Spleen (tissue), 11 donors: Measurements from ENCODE around the gene PEX11A. TPM values are rescaled to one million over a fixed set of nuclear protein-coding genes. Genes with fewer than 3 reads are reported as not detected.

Experiments used
- DNase-seq: peaks from one replicate; pipeline ENCODE4 v3.0.0-alpha.2; 2020
- H3K27ac ChIP-seq, 8 donors: fragments of 200-600 bp; sonication (generic) in 7 of 8; 1 replicate in 4 of 8; 2 replicates in 4 of 8; pipeline versions ENCODE4 v1.5.0 to v1.8.0; 2016 to 2021; ENCODE audit warnings: inconsistent platforms in 4 of 8, mild to moderate bottlenecking in 4 of 8, moderate library complexity in 1 of 8
- H3K27me3 ChIP-seq, 7 donors: fragments of 200-600 bp; sonication (generic) in 6 of 7; replicated peaks in 1 of 7; 1 replicate in 4 of 7; 2 replicates in 3 of 7; pipeline versions ENCODE4 v1.5.0 to v1.8.0; 2016 to 2021; ENCODE audit warnings: inconsistent platforms in 3 of 7, mild to moderate bottlenecking in 1 of 7
- H3K36me3 ChIP-seq, 6 donors: fragments of 200-600 bp; sonication (generic) in 5 of 6; 1 replicate in 4 of 6; 2 replicates in 2 of 6; pipeline versions ENCODE4 v1.5.0 to v1.8.0; 2016 to 2021; ENCODE audit warnings: inconsistent platforms in 2 of 6
- H3K4me1 ChIP-seq, 6 donors: fragments of 200-600 bp; sonication (generic) in 5 of 6; 1 replicate in 3 of 6; 2 replicates in 3 of 6; pipeline versions ENCODE4 v1.5.0 to v1.8.0; 2016 to 2021; ENCODE audit warnings: inconsistent platforms in 3 of 6
- H3K4me3 ChIP-seq, 8 donors: fragments of 200-600 bp; sonication (generic) in 7 of 8; 1 replicate in 4 of 8; 2 replicates in 4 of 8; pipeline versions ENCODE4 v1.5.0 to v1.8.0; 2016 to 2021; ENCODE audit warnings: inconsistent platforms in 4 of 8, mild to moderate bottlenecking in 4 of 8, moderate library complexity in 2 of 8
- H3K9me3 ChIP-seq, 8 donors: fragments of 200-600 bp; sonication (generic) in 7 of 8; 1 replicate in 4 of 8; 2 replicates in 4 of 8; pipeline versions ENCODE4 v1.5.0 to v1.8.0; 2016 to 2021; ENCODE audit warnings: inconsistent platforms in 4 of 8
- CTCF ChIP-seq, 11 experiments: fragments of 200-600 bp in 7 of 11; fragments of 450-650 bp in 4 of 11; sonication (generic) in 4 of 11; IDR thresholded peaks in 8 of 11; conservative IDR thresholded peaks in 3 of 11; 1 replicate in 7 of 11; 2 replicates in 4 of 11; pipeline versions ENCODE4 v1.4.0 to v1.8.0; 2016 to 2021; ENCODE audit warnings: antibody characterized with exemption in 11 of 11, inconsistent platforms in 4 of 11, mild to moderate bottlenecking in 1 of 11
- POLR2A ChIP-seq, 3 donors: fragments of 450-650 bp; IDR thresholded peaks; one replicate each; pipeline ENCODE4 v1.5.1; 2017; ENCODE audit warnings: antibody characterized with exemption in 3 of 3, mild to moderate bottlenecking in 1 of 3
- POLR2AphosphoS5 ChIP-seq, 3 donors: sonication (generic); formaldehyde crosslinking; IDR thresholded peaks; one replicate each; pipeline ENCODE4 v1.5.1; 2017; ENCODE audit warnings: antibody characterized with exemption in 3 of 3
- WGBS, 5 donors: extraction: QIAGEN DNeasy Blood & Tissue Kit in 3 of 5; methylation state at CpG; one replicate each; pipeline versions ENCODE4 v1.1.5 to v1.1.7; 2013 to 2018; 5-methylcytosine and 5-hydroxymethylcytosine counted together
- intact Hi-C: fragments of 100-400 bp; cut with DNase I; formaldehyde crosslinking; loops from one replicate; pipeline ENCODE4 v1.15.0; 2023; ENCODE audit warnings: low total_unique reads
- polyA plus RNA-seq, 3 donors: library from polyadenylated mRNA; stranded (reverse); fragments of 200-250 nt; gene quantifications; one replicate each; pipeline ENCODE4 v1.2.1, GENCODE V29; 2013
- total RNA-seq, 7 donors: library from RNA; depleted of rRNA in 3 of 7; stranded (reverse); fragments of >200 nt in 3 of 7; fragmentation: NEBNext Ultra II Directional in 4 of 7; extraction: Animal tissue kit (Norgen Biotek cat#: 25700) in 4 of 7; gene quantifications; one replicate each; pipeline versions ENCODE4 v1.1.0 to v1.2.1, GENCODE V29; 2016 to 2021
- donor health status: healthy with polysubstance abuse.
- donor health status: DM: no; HTN: no; CAD: no; lungs with moderate emphysema.
- donor health status: DM: no; HTN: no; CAD: no.
- donor health status: Bipolar disorder and iron deficiency.
- donor health status: healthy.
- donor health status: DM: no; HTN: no; CAD: no.
- donor health status: DM: yes; HTN: yes; CAD: no.

Gene PEX11A
- total and polyA plus RNA-seq, 10 donors, result 1.9 to 6.1 (median 3.6) TPM

GRCh38 chr15:89686522-89686921 is 4.0 kb downstream of the PEX11A start:
- Histone ChIP-seq H3K4me1 (peaks cover 0 to 19% (median 14%) of the 10 kb centered on the region in 6 donors), H3K9me3 (no peaks in the 10 kb centered on the region), H3K27ac (no peak overlapping the region), H3K4me3 (no peak overlapping the region), H3K36me3 (peaks cover 0 to 40% (median 5%) of the 10 kb centered on the region in 6 donors), H3K27me3 (no peaks in the 10 kb centered on the region)
- DNase-seq, result no peak
- TF ChIP-seq POLR2AphosphoS5 (IDR thresholded peaks at IDR 0.05) (no peak), CTCF (IDR thresholded peaks at IDR 0.05 in 8 of 11, conservative IDR thresholded peaks at IDR 0.05 in 3 of 11) (no peak)
- intact Hi-C loops, result no loop called here

- Histone ChIP-seq H3K4me1 (peaks cover 0 to 17% (median 11%) of the 10 kb centered on the region in 6 donors), H3K9me3 (no peaks in the 10 kb centered on the region), H3K27ac (no peak overlapping the region), H3K27me3 (no peaks in the 10 kb centered on the region), H3K36me3 (peaks cover 0 to 40% (median 5%) of the 10 kb centered on the region in 6 donors), H3K4me3 (no peak overlapping the region)
- DNase-seq, result no peak
- TF ChIP-seq POLR2AphosphoS5 (IDR thresholded peaks at IDR 0.05) (no peak), POLR2A (IDR thresholded peaks at IDR 0.05) (no peak), CTCF (IDR thresholded peaks at IDR 0.05 in 8 of 11, conservative IDR thresholded peaks at IDR 0.05 in 3 of 11) (no peak)
- WGBS, 5 donors, result 74 to 93% (median 87%) methylated on average over 2 of the region's 2 CpGs
- intact Hi-C loops, result no loop called here
These were observed 4.6 kb downstream of the PEX11A start for GRCh38 chr15:89685995-89686394.

GRCh38 chr15:89681146-89681545 is 9.4 kb downstream of the PEX11A start:
- no peaks in the 10 kb centered on the region for H3K4me1 ChIP-seq
- 84 to 91% (median 88%) methylated on average over 2 of the region's 2 CpGs for WGBS, 5 donors
- no peaks in the 10 kb centered on the region for H3K9me3 ChIP-seq
- DNase-seq, result no peak
- no peak overlapping the region for H3K27ac ChIP-seq
- no peak overlapping the region for H3K4me3 ChIP-seq
- no peaks in the 10 kb centered on the region for H3K27me3 ChIP-seq
- H3K36me3 ChIP-seq, result peaks cover 0 to 39% (median 5%) of the 10 kb centered on the region in 6 donors
- TF ChIP-seq POLR2A (IDR thresholded peaks at IDR 0.05) (no peak), POLR2AphosphoS5 (IDR thresholded peaks at IDR 0.05) (no peak), CTCF (IDR thresholded peaks at IDR 0.05 in 8 of 11, conservative IDR thresholded peaks at IDR 0.05 in 3 of 11) (no peak)
- intact Hi-C loops, result no loop called here

- WGBS, 5 donors, result 64 to 93% (median 77%) methylated on average over 5 of the region's 5 CpGs
- peaks cover 0 to 31% (median 5%) of the 10 kb centered on the region in 6 donors for H3K36me3 ChIP-seq
- no peak overlapping the region for H3K4me3 ChIP-seq
- TF ChIP-seq CTCF (IDR thresholded peaks at IDR 0.05 in 8 of 11, conservative IDR thresholded peaks at IDR 0.05 in 3 of 11) (no peak), POLR2AphosphoS5 (IDR thresholded peaks at IDR 0.05) (no peak), POLR2A (IDR thresholded peaks at IDR 0.05) (no peak)
- H3K27ac ChIP-seq, result peak overlapping the region in 1 of 8 donors; percentile 11
- DNase-seq, result no peak
- no peaks in the 10 kb centered on the region for H3K27me3 ChIP-seq
- intact Hi-C loops, result no loop called here
- no peaks in the 10 kb centered on the region for H3K4me1 ChIP-seq
- no peaks in the 10 kb centered on the region for H3K9me3 ChIP-seq
These were observed 10.2 kb downstream of the PEX11A start for GRCh38 chr15:89680282-89680873.
